Spleen (tissue), 11 donors: ENCODE measurements around the gene ABI3BP. TPM values are rescaled to one million over a fixed set of nuclear protein-coding genes. Genes with fewer than 3 reads are reported as not detected.

Source experiments
- DNase-seq: peaks from one replicate; pipeline ENCODE4 v3.0.0-alpha.2; 2020
- H3K27ac ChIP-seq, 8 donors: fragments of 200-600 bp; sonication (generic) in 7 of 8; 1 replicate in 4 of 8; 2 replicates in 4 of 8; pipeline versions ENCODE4 v1.5.0 to v1.8.0; 2016 to 2021; ENCODE audit warnings: inconsistent platforms in 4 of 8, mild to moderate bottlenecking in 4 of 8, moderate library complexity in 1 of 8
- H3K27me3 ChIP-seq, 7 donors: fragments of 200-600 bp; sonication (generic) in 6 of 7; replicated peaks in 1 of 7; 1 replicate in 4 of 7; 2 replicates in 3 of 7; pipeline versions ENCODE4 v1.5.0 to v1.8.0; 2016 to 2021; ENCODE audit warnings: inconsistent platforms in 3 of 7, mild to moderate bottlenecking in 1 of 7
- H3K36me3 ChIP-seq, 6 donors: fragments of 200-600 bp; sonication (generic) in 5 of 6; 1 replicate in 4 of 6; 2 replicates in 2 of 6; pipeline versions ENCODE4 v1.5.0 to v1.8.0; 2016 to 2021; ENCODE audit warnings: inconsistent platforms in 2 of 6
- H3K4me1 ChIP-seq, 6 donors: fragments of 200-600 bp; sonication (generic) in 5 of 6; 1 replicate in 3 of 6; 2 replicates in 3 of 6; pipeline versions ENCODE4 v1.5.0 to v1.8.0; 2016 to 2021; ENCODE audit warnings: inconsistent platforms in 3 of 6
- H3K4me3 ChIP-seq, 8 donors: fragments of 200-600 bp; sonication (generic) in 7 of 8; 1 replicate in 4 of 8; 2 replicates in 4 of 8; pipeline versions ENCODE4 v1.5.0 to v1.8.0; 2016 to 2021; ENCODE audit warnings: inconsistent platforms in 4 of 8, mild to moderate bottlenecking in 4 of 8, moderate library complexity in 2 of 8
- H3K9me3 ChIP-seq, 8 donors: fragments of 200-600 bp; sonication (generic) in 7 of 8; 1 replicate in 4 of 8; 2 replicates in 4 of 8; pipeline versions ENCODE4 v1.5.0 to v1.8.0; 2016 to 2021; ENCODE audit warnings: inconsistent platforms in 4 of 8
- POLR2A ChIP-seq, 3 donors: fragments of 450-650 bp; IDR thresholded peaks; one replicate each; pipeline ENCODE4 v1.5.1; 2017; ENCODE audit warnings: antibody characterized with exemption in 3 of 3, mild to moderate bottlenecking in 1 of 3
- POLR2AphosphoS5 ChIP-seq, 3 donors: sonication (generic); formaldehyde crosslinking; IDR thresholded peaks; one replicate each; pipeline ENCODE4 v1.5.1; 2017; ENCODE audit warnings: antibody characterized with exemption in 3 of 3
- WGBS, 5 donors: extraction: QIAGEN DNeasy Blood & Tissue Kit in 3 of 5; methylation state at CpG; one replicate each; pipeline versions ENCODE4 v1.1.5 to v1.1.7; 2013 to 2018; 5-methylcytosine and 5-hydroxymethylcytosine counted together
- intact Hi-C: fragments of 100-400 bp; cut with DNase I; formaldehyde crosslinking; loops from one replicate; pipeline ENCODE4 v1.15.0; 2023; ENCODE audit warnings: low total_unique reads
- polyA plus RNA-seq, 3 donors: library from polyadenylated mRNA; stranded (reverse); fragments of 200-250 nt; gene quantifications; one replicate each; pipeline ENCODE4 v1.2.1, GENCODE V29; 2013
- total RNA-seq, 7 donors: library from RNA; depleted of rRNA in 3 of 7; stranded (reverse); fragments of >200 nt in 3 of 7; fragmentation: NEBNext Ultra II Directional in 4 of 7; extraction: Animal tissue kit (Norgen Biotek cat#: 25700) in 4 of 7; gene quantifications; one replicate each; pipeline versions ENCODE4 v1.1.0 to v1.2.1, GENCODE V29; 2016 to 2021
- TF ChIP-seq, protein P1 (sequence below), 11 experiments: fragments of 200-600 bp in 7 of 11; fragments of 450-650 bp in 4 of 11; sonication (generic) in 4 of 11; IDR thresholded peaks in 8 of 11; conservative IDR thresholded peaks in 3 of 11; 1 replicate in 7 of 11; 2 replicates in 4 of 11; pipeline versions ENCODE4 v1.4.0 to v1.8.0; 2016 to 2021; ENCODE audit warnings: antibody characterized with exemption in 11 of 11, inconsistent platforms in 4 of 11, mild to moderate bottlenecking in 1 of 11
- donor health status: healthy with polysubstance abuse.
- donor health status: DM: no; HTN: no; CAD: no; lungs with moderate emphysema.
- donor health status: DM: no; HTN: no; CAD: no.
- donor health status: Bipolar disorder and iron deficiency.
- donor health status: healthy.
- donor health status: DM: no; HTN: no; CAD: no.
- donor health status: DM: yes; HTN: yes; CAD: no.

The ABI3BP gene
- total and polyA plus RNA-seq, 10 donors: 4.2 to 29.9 (median 16.3) TPM

DNA sequence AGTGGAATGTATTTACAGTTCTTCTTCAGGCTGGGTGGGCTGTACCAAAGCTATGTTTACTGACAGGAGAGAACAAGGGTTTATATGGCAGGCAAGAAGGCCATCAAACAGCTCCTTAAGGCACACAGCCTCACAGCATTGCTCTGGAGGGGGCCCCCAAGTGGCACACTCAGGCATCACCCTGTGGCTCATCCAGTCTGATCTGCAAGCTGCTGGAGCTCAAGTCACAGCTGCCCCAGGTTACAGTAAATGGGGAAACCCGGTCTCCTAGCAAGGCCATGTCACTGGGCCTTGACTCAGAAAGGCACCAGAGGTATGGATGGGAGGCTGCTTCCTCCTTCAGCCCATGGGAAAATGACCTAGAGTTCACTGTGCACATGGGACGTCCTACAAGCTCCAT, 216.5 kb downstream of the ABI3BP start:
- H3K36me3 ChIP-seq: no peaks in the 10 kb centered on the region
- H3K27ac ChIP-seq: no peak overlapping the region
- intact Hi-C loops: no loop called here
- no peak for DNase-seq
- TF ChIP-seq, protein P1, sequence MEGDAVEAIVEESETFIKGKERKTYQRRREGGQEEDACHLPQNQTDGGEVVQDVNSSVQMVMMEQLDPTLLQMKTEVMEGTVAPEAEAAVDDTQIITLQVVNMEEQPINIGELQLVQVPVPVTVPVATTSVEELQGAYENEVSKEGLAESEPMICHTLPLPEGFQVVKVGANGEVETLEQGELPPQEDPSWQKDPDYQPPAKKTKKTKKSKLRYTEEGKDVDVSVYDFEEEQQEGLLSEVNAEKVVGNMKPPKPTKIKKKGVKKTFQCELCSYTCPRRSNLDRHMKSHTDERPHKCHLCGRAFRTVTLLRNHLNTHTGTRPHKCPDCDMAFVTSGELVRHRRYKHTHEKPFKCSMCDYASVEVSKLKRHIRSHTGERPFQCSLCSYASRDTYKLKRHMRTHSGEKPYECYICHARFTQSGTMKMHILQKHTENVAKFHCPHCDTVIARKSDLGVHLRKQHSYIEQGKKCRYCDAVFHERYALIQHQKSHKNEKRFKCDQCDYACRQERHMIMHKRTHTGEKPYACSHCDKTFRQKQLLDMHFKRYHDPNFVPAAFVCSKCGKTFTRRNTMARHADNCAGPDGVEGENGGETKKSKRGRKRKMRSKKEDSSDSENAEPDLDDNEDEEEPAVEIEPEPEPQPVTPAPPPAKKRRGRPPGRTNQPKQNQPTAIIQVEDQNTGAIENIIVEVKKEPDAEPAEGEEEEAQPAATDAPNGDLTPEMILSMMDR (IDR thresholded peaks at IDR 0.05 in 8 of 11, conservative IDR thresholded peaks at IDR 0.05 in 3 of 11): no peak
- TF ChIP-seq POLR2AphosphoS5 (IDR thresholded peaks at IDR 0.05) (no peak), POLR2A (IDR thresholded peaks at IDR 0.05) (no peak)
- H3K27me3 ChIP-seq: no peaks in the 10 kb centered on the region
- H3K4me1 ChIP-seq: no peaks in the 10 kb centered on the region
- no peaks in the 10 kb centered on the region for H3K9me3 ChIP-seq
- H3K4me3 ChIP-seq: no peak overlapping the region
- 61 to 84% (median 72%) methylated on average over 1 to 2 of the region's 2 CpGs for WGBS, 5 donors

DNA sequence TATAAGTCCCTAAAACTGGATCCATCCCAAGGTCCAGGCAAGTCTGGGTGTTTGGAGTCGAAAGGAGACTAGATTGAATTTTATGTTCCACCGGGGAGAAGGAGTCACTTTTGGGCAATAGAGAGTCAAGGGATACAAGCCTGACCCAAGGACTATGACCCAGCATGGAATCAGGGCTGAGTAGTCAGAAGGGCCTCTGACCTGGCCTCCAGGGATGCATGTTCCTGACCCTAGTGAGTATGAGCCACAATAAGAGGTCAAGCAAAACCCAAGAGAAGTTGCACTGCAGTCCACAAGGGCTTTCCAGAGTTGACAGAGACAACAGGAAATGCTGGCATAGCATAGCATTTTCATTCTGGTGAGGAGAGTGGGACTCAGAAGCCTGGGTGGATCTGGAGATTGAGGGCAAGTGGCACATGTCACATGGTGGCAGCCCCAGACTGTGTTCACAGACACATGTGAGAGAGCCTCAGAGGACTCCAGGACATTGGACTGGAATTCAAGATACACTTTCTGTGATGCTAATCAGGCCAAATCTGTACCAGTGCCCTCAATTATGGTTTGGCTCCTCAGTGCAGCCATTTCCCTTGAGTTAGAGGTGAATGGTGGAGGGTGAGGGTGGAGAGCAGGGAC, 217.0 kb downstream of the ABI3BP start:
- no peaks in the 10 kb centered on the region for H3K9me3 ChIP-seq
- H3K4me1 ChIP-seq: no peaks in the 10 kb centered on the region
- no peak for TF ChIP-seq POLR2A (IDR thresholded peaks at IDR 0.05)
- TF ChIP-seq POLR2AphosphoS5 (IDR thresholded peaks at IDR 0.05): no peak
- TF ChIP-seq, protein P1 (IDR thresholded peaks at IDR 0.05 in 8 of 11, conservative IDR thresholded peaks at IDR 0.05 in 3 of 11): no peak
- intact Hi-C loops: no loop called here
- no peak overlapping the region for H3K4me3 ChIP-seq
- no peaks in the 10 kb centered on the region for H3K36me3 ChIP-seq
- 93 to 100% (median 96%) methylated on average over 2 of the region's 2 CpGs for WGBS, 5 donors
- no peaks in the 10 kb centered on the region for H3K27me3 ChIP-seq
- H3K27ac ChIP-seq: no peak overlapping the region
- DNase-seq: no peak

DNA sequence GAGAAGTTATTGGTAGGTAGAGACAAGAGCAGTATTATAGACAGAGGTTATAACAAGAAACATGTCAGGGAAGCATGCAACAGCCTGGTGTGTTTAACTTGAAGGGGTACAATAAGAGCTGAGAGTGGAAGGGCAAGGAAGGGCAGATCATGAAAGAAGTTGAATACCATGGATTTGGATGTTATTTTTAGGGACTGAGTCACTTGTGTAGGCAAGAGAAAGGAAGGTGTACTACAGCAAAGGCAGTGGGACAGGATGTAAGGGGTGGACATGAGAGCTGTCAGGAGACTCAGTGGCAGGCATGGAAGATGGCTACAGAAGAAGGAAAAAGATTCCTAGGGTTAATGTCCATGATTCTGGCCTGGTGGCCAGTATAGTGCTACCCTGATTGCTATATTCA, 217.6 kb downstream of the ABI3BP start:
- no peak overlapping the region for H3K27ac ChIP-seq
- intact Hi-C loops: no loop called here
- no peaks in the 10 kb centered on the region for H3K4me1 ChIP-seq
- no peaks in the 10 kb centered on the region for H3K36me3 ChIP-seq
- H3K27me3 ChIP-seq: no peaks in the 10 kb centered on the region
- TF ChIP-seq POLR2AphosphoS5 (IDR thresholded peaks at IDR 0.05): no peak
- no peak for TF ChIP-seq POLR2A (IDR thresholded peaks at IDR 0.05)
- TF ChIP-seq, protein P1 (IDR thresholded peaks at IDR 0.05 in 8 of 11, conservative IDR thresholded peaks at IDR 0.05 in 3 of 11): no peak
- DNase-seq: no peak
- no peak overlapping the region for H3K4me3 ChIP-seq
- H3K9me3 ChIP-seq: no peaks in the 10 kb centered on the region

DNA sequence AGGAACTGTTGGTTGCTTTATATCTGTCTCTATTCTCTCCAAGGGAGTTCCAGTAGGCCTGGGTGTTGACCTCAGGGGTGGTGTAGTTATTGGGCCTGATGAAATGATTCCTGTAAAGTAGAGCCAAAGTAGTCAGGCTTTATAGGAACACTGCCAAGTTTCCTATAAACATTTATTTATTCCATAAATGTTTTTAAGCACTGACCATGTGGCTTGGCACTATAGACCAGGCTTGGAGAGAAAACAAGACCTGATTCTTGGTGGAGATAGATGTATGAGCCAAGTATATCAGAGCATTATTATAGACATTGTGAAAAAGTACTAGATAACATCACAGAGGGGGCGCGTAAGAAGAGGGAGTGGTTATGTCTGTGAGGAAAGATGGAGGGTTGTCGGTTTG, 218.0 kb downstream of the ABI3BP start:
- Histone ChIP-seq H3K27me3 (no peaks in the 10 kb centered on the region), H3K27ac (no peak overlapping the region), H3K4me3 (no peak overlapping the region), H3K4me1 (no peaks in the 10 kb centered on the region), H3K9me3 (no peaks in the 10 kb centered on the region), H3K36me3 (no peaks in the 10 kb centered on the region)
- intact Hi-C loops: no loop called here
- DNase-seq: no peak
- WGBS, 5 donors: 92 to 98% (median 95%) methylated on average over 3 of the region's 3 CpGs
- TF ChIP-seq, protein P1 (IDR thresholded peaks at IDR 0.05 in 8 of 11, conservative IDR thresholded peaks at IDR 0.05 in 3 of 11): no peak
- TF ChIP-seq POLR2AphosphoS5 (IDR thresholded peaks at IDR 0.05): no peak
